Pancreas (tissue), 10 donors: ENCODE results near the gene OPN4. TPM values are rescaled to one million over a fixed set of nuclear protein-coding genes. Genes with fewer than 3 reads are reported as not detected.

Source experiments
- ATAC-seq, 4 donors: fragments of 200-7000 bp; cut with Tn5 transposase; one replicate each; pipeline versions ENCODE4 v1.8.0 to v1.9.1; 2020; ENCODE audit warnings: mild to moderate bottlenecking in 4 of 4, moderate library complexity in 4 of 4
- DNase-seq, 6 donors: peaks; one replicate each; pipeline ENCODE4 v3.0.0-alpha.2; 2020
- FAIRE-seq: peaks from 2 replicates; lab custom pipeline; 2012; peaks lifted over from hg19 to GRCh38; lab: Jason Lieb, UNC
- H3K27ac ChIP-seq, 4 donors: fragments of 200-600 bp; sonication (generic); 1 replicate in 3 of 4; 2 replicates in 1 of 4; pipeline versions ENCODE4 v1.5.0 to v1.8.0; 2020
- H3K27me3 ChIP-seq, 4 donors: fragments of 200-600 bp; one replicate each; pipeline ENCODE4 v1.8.0; 2021
- H3K36me3 ChIP-seq, 3 donors: fragments of 200-600 bp; sonication (generic) in 1 of 3; one replicate each; pipeline versions ENCODE4 v1.5.0 to v1.8.0; 2020 to 2021
- H3K4me1 ChIP-seq, 3 donors: fragments of 200-600 bp; one replicate each; pipeline ENCODE4 v1.8.0; 2021
- H3K4me3 ChIP-seq, 4 donors: fragments of 200-600 bp; sonication (generic) in 2 of 4; one replicate each; pipeline versions ENCODE4 v1.5.0 to v1.8.0; 2020 to 2021
- H3K9me3 ChIP-seq, 4 donors: fragments of 200-600 bp; one replicate each; pipeline ENCODE4 v1.8.0; 2021
- CTCF ChIP-seq, 4 donors: fragments of 200-600 bp; sonication (generic) in 3 of 4; IDR thresholded peaks; one replicate each; pipeline versions ENCODE4 v1.5.0 to v1.8.0; 2021; ENCODE audit warnings: antibody characterized with exemption in 4 of 4
- WGBS, 2 donors: extraction: QIAGEN DNeasy Blood & Tissue Kit; methylation state at CpG; one replicate each; pipeline ENCODE4 v1.1.7; 2013; 5-methylcytosine and 5-hydroxymethylcytosine counted together
- intact Hi-C, 3 donors: fragments of 100-400 bp; cut with DNase I; formaldehyde crosslinking; loops; one replicate each; pipeline versions ENCODE4 v1.11.1 to v1.14.2; 2022
- polyA plus RNA-seq, 2 donors: library from polyadenylated mRNA; stranded (reverse); fragments of 200-250 nt; gene quantifications; one replicate each; pipeline ENCODE4 v1.2.3, GENCODE V29; 2013
- total RNA-seq, 6 donors: library from RNA; stranded (reverse); fragmentation: NEBNext Ultra II Directional in 4 of 6; extraction: Animal tissue kit (Norgen Biotek cat#: 25700) in 4 of 6; gene quantifications; one replicate each; pipeline versions ENCODE4 v1.2.1 to v1.2.4, GENCODE V29; 2021 to 2023
- donor health status: healthy with polysubstance abuse.
- donor health status: DM: no; HTN: no; CAD: no; lungs with moderate emphysema.
- donor health status: DM: no; HTN: no; CAD: no.
- donor health status: control.
- donor health status: control.
- donor health status: Bipolar disorder and iron deficiency.
- donor health status: DM: yes; HTN: yes; CAD: no.
- donor health status: DM: no; HTN: no; CAD: no.
- donor health status: DM: no; HTN: no; CAD: no.
- donor health status: DM: yes; HTN: yes; CAD: no.

Gene OPN4
- total and polyA plus RNA-seq, 8 donors: not detected

DNA sequence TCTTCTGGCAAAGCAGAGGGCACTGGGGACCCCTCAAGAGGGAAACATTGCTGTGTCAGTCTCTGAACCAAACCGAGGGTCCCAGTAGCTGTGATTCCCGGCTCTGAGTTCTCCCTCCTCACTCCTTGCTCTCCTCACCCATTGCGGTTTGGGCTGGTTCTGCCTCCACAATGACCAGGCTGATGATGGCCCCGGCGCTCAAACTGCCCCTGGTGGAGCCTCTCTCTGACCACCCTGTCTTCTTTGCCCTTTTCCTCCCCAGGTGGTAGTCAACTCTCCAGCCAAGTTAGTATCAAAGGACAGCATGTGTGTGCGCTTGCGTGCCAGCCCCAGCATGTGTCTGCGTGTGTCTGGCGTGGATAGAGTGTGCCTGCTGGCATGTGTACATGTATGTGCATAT lies 31.1 kb downstream of the OPN4 start:
- DNase-seq (no peak), FAIRE-seq (no peak), ATAC-seq (no peak)
- no peaks in the 10 kb centered on the region for H3K27me3 ChIP-seq
- no peaks in the 10 kb centered on the region for H3K4me1 ChIP-seq
- H3K9me3 ChIP-seq: no peaks in the 10 kb centered on the region
- WGBS, 2 donors: 89 to 92% methylated on average over 9 of the region's 9 CpGs
- no peak overlapping the region for H3K4me3 ChIP-seq
- TF ChIP-seq CTCF (IDR thresholded peaks at IDR 0.05): no peak
- no peak overlapping the region for H3K27ac ChIP-seq
- no peaks in the 10 kb centered on the region for H3K36me3 ChIP-seq
- intact Hi-C loops: loop anchor here in 1 of 3 donors (5.0 kb wide), 1 partner anchor 217 kb away; no protein-coding TSS in a partner anchor

DNA sequence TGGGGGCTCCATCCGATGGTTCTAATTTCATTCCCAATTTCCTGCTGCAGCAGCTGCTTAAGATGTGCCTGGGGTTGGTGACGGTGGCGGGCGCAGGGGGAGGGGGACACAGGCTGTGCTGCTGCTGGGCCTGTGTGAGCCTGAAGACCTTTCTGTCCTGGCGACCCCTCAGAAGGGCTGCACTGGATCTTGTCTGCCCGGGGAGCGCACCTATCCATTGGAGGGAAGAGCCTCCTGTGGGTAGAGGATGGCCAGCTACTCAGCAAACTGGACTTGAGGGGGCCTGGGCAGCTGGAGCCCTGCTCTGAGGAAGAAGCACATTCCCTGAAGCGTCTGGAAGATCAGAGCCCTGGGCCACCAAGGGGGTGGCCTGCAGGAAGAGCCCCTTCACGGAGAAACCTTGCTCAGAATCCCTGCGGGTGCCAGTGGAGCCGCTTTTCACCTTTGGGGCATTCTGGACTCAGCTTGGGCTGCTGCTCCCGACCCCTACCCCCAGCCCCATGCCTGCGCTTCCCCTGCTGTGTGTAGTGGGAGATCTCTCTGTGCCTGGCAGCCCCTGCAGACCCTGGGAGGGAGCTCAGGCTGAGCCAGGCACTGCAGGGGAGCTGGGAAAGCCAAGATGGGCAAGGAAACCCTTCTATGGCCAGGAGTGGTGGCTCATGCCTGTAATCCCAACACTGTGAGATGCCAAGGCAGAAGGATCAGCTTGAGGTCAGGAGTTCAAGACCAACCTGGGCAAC lies 31.7 kb downstream of the OPN4 start:
- intact Hi-C loops: loop anchor here in 1 of 3 donors (5.0 kb wide), 1 partner anchor 216 kb away; no protein-coding TSS in a partner anchor
- 74 to 77% methylated on average over 13 of the region's 13 CpGs for WGBS, 2 donors
- no peaks in the 10 kb centered on the region for H3K27me3 ChIP-seq
- no peak for ATAC-seq
- no peaks in the 10 kb centered on the region for H3K36me3 ChIP-seq
- no peak overlapping the region for H3K4me3 ChIP-seq
- no peak for DNase-seq
- TF ChIP-seq CTCF (IDR thresholded peaks at IDR 0.05): no peak
- no peaks in the 10 kb centered on the region for H3K9me3 ChIP-seq
- no peak overlapping the region for H3K27ac ChIP-seq
- FAIRE-seq: no peak
- H3K4me1 ChIP-seq: no peaks in the 10 kb centered on the region

GRCh38 chr10:86686972-86687371 lies 32.6 kb downstream of the OPN4 start:
- H3K27me3 ChIP-seq: no peaks in the 10 kb centered on the region
- 83 to 88% methylated on average over 19 of the region's 19 CpGs for WGBS, 2 donors
- no peak overlapping the region for H3K27ac ChIP-seq
- no peak for TF ChIP-seq CTCF (IDR thresholded peaks at IDR 0.05)
- no peaks in the 10 kb centered on the region for H3K9me3 ChIP-seq
- no peak for ATAC-seq
- H3K4me1 ChIP-seq: no peaks in the 10 kb centered on the region
- no peak for FAIRE-seq
- no peak for DNase-seq
- no peaks in the 10 kb centered on the region for H3K36me3 ChIP-seq
- no peak overlapping the region for H3K4me3 ChIP-seq
- intact Hi-C loops: loop anchor here in 1 of 3 donors (5.0 kb wide), 1 partner anchor 215 kb away; no protein-coding TSS in a partner anchor

- no peaks in the 10 kb centered on the region for H3K27me3 ChIP-seq
- no peak overlapping the region for H3K27ac ChIP-seq
- H3K36me3 ChIP-seq: no peaks in the 10 kb centered on the region
- ATAC-seq (no peak), FAIRE-seq (no peak), DNase-seq (no peak)
- intact Hi-C loops: loop anchor here in 1 of 3 donors (5.0 kb wide), 1 partner anchor 215 kb away; no protein-coding TSS in a partner anchor
- H3K4me3 ChIP-seq: no peak overlapping the region
- no peak for TF ChIP-seq CTCF (IDR thresholded peaks at IDR 0.05)
- no peaks in the 10 kb centered on the region for H3K4me1 ChIP-seq
- 26 to 33% methylated on average over 3 to 4 of the region's 4 CpGs for WGBS, 2 donors
- no peaks in the 10 kb centered on the region for H3K9me3 ChIP-seq
Measured at GRCh38 chr10:86687750-86688149, 33.4 kb downstream of the OPN4 start.

- Histone ChIP-seq H3K4me3 (no peak overlapping the region), H3K9me3 (no peaks in the 10 kb centered on the region), H3K27ac (no peak overlapping the region), H3K4me1 (no peaks in the 10 kb centered on the region), H3K27me3 (no peaks in the 10 kb centered on the region), H3K36me3 (no peaks in the 10 kb centered on the region)
- intact Hi-C loops: loop anchor here in 1 of 3 donors (5.0 kb wide), 1 partner anchor 214 kb away; no protein-coding TSS in a partner anchor
- FAIRE-seq (no peak), DNase-seq (peak in 4 of 6 donors; percentile 39 to 68 (median 52)), ATAC-seq (peak; percentile 83 to 96 (median 92))
- 27 to 29% methylated on average over 8 of the region's 8 CpGs for WGBS, 2 donors
- peak; percentile 84 to 88 (median 86) for TF ChIP-seq CTCF (IDR thresholded peaks at IDR 0.05)
Measured at GRCh38 chr10:86688398-86688921, 34.1 kb downstream of the OPN4 start.
